ENCODE results near the gene LIX1. TPM values are rescaled to one million over a fixed set of nuclear protein-coding genes. Genes with fewer than 3 reads are reported as not detected.

The LIX1 gene
- total RNA-seq, 3 donors from 2014 or later (not counting 1 experiment from before 2014, with no cell fraction given) = not detected

- Mint-ChIP-seq H3K9me3 (no peaks in the 10 kb centered on the region), H3K27ac (no peak overlapping the region), H3K4me3 (no peak overlapping the region), H3K27me3 (ENCODE audit: low read depth in 2 of 2) (peaks cover 0 to 13% of the 10 kb centered on the region in 2 donors), H3K36me3 (no peaks in the 10 kb centered on the region), H3K4me1 (no peaks in the 10 kb centered on the region)
- WGBS (ENCODE audit: insufficient coverage) = 74% methylated on average over 6 of the region's 6 CpGs
- Histone ChIP-seq H3K27me3 (ENCODE audit: control insufficient read depth, insufficient read depth, low read length) (no peaks in the 10 kb centered on the region), H3K9me3 (ENCODE audit: control insufficient read depth, insufficient read depth, low read length) (no peaks in the 10 kb centered on the region), H3K36me3 (ENCODE audit: control insufficient read depth, insufficient read depth, low read length) (no peaks in the 10 kb centered on the region), H3K4me1 (ENCODE audit: control insufficient read depth, insufficient read depth, low read length) (no peaks in the 10 kb centered on the region), H3K4me3 (ENCODE audit: low read length) (no peak overlapping the region), H3K27ac (ENCODE audit: low read length) (no peak overlapping the region)
- ATAC-seq = no peak
- intact Hi-C loops (cut with micrococcal nuclease) = no loop called here
- DNase-seq = no peak
- TF ChIP-seq CTCF (IDR thresholded peaks at IDR 0.05) = no peak
Measured at GRCh38 chr5:97089149-97089801, 53.1 kb downstream of the LIX1 start.

GRCh38 chr5:97088774-97089148 lies 53.6 kb downstream of the LIX1 start:
- intact Hi-C loops (cut with micrococcal nuclease) = no loop called here
- 90% methylated on average over 2 of the region's 2 CpGs for WGBS (ENCODE audit: insufficient coverage)

GRCh38 chr5:97087138-97087537 lies 55.3 kb downstream of the LIX1 start:
- Mint-ChIP-seq H3K27me3 (ENCODE audit: low read depth in 2 of 2) (peaks cover 0 to 13% of the 10 kb centered on the region in 2 donors), H3K36me3 (no peaks in the 10 kb centered on the region), H3K9me3 (no peaks in the 10 kb centered on the region), H3K27ac (no peak overlapping the region), H3K4me3 (no peak overlapping the region), H3K4me1 (peaks cover 2% of the 10 kb centered on the region in 2 donors)
- H3K27ac ChIP-seq (ENCODE audit: low read length) = no peak overlapping the region
- intact Hi-C loops (cut with micrococcal nuclease) = no loop called here
- TF ChIP-seq CTCF (IDR thresholded peaks at IDR 0.05) = no peak
- no peaks in the 10 kb centered on the region for H3K36me3 ChIP-seq (ENCODE audit: control insufficient read depth, insufficient read depth, low read length)
- no peaks in the 10 kb centered on the region for H3K9me3 ChIP-seq (ENCODE audit: control insufficient read depth, insufficient read depth, low read length)
- H3K4me1 ChIP-seq (ENCODE audit: control insufficient read depth, insufficient read depth, low read length) = no peaks in the 10 kb centered on the region
- no peak overlapping the region for H3K4me3 ChIP-seq (ENCODE audit: low read length)
- 90% methylated on average over 4 of the region's 4 CpGs for WGBS (ENCODE audit: insufficient coverage)
- DNase-seq (no peak), ATAC-seq (no peak)
- no peaks in the 10 kb centered on the region for H3K27me3 ChIP-seq (ENCODE audit: control insufficient read depth, insufficient read depth, low read length)

More at GRCh38 chr5:97088774-97089148, 53.6 kb downstream of the LIX1 start:
- Histone ChIP-seq H3K4me3 (ENCODE audit: low read length) (no peak overlapping the region), H3K9me3 (ENCODE audit: control insufficient read depth, insufficient read depth, low read length) (no peaks in the 10 kb centered on the region), H3K36me3 (ENCODE audit: control insufficient read depth, insufficient read depth, low read length) (no peaks in the 10 kb centered on the region), H3K27ac (ENCODE audit: low read length) (no peak overlapping the region), H3K4me1 (ENCODE audit: control insufficient read depth, insufficient read depth, low read length) (no peaks in the 10 kb centered on the region), H3K27me3 (ENCODE audit: control insufficient read depth, insufficient read depth, low read length) (no peaks in the 10 kb centered on the region)
- Mint-ChIP-seq H3K36me3 (no peaks in the 10 kb centered on the region), H3K27ac (no peak overlapping the region), H3K27me3 (ENCODE audit: low read depth in 2 of 2) (peaks cover 0 to 13% of the 10 kb centered on the region in 2 donors), H3K4me1 (no peaks in the 10 kb centered on the region), H3K9me3 (no peaks in the 10 kb centered on the region), H3K4me3 (no peak overlapping the region)
- no peak for ATAC-seq
- DNase-seq = no peak
- no peak for TF ChIP-seq CTCF (IDR thresholded peaks at IDR 0.05)
